ENCODE results near the gene MRPL37.

DNA sequence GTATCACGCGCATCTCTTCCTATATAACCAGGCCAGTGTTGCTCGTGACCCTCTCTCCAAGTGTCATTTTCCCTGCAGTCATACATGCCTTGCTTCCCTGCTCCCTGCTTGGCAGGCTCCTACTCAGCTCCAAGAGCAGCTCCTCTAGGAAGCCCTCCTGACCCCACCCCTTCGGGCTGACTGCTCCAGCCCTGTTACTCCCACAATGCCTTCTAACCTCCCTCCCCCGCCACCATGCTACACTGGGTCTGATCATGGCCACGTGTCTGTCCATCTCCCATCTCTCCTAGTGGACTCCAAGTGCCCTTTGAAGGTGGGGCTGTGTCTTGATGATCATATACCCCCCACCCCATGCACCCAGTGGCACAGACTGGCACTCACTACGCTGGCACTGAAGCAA is 44.7 kb downstream of the MRPL37 start:
- TF ChIP-seq, protein P1, sequence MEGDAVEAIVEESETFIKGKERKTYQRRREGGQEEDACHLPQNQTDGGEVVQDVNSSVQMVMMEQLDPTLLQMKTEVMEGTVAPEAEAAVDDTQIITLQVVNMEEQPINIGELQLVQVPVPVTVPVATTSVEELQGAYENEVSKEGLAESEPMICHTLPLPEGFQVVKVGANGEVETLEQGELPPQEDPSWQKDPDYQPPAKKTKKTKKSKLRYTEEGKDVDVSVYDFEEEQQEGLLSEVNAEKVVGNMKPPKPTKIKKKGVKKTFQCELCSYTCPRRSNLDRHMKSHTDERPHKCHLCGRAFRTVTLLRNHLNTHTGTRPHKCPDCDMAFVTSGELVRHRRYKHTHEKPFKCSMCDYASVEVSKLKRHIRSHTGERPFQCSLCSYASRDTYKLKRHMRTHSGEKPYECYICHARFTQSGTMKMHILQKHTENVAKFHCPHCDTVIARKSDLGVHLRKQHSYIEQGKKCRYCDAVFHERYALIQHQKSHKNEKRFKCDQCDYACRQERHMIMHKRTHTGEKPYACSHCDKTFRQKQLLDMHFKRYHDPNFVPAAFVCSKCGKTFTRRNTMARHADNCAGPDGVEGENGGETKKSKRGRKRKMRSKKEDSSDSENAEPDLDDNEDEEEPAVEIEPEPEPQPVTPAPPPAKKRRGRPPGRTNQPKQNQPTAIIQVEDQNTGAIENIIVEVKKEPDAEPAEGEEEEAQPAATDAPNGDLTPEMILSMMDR (IDR thresholded peaks at IDR 0.05; ENCODE audit: low read depth, low read length, poor library complexity, severe bottlenecking): no peak
- no peak for TF ChIP-seq EZH2phosphoT487 (IDR thresholded peaks at IDR 0.05; ENCODE audit: borderline replicate concordance, low read length)
